ENCODE results near the gene DHH. TPM values are rescaled to one million over a fixed set of nuclear protein-coding genes. Genes with fewer than 3 reads are reported as not detected.

DHH gene
- total RNA-seq, result under 0.01 TPM in 1 of 2 replicates, not detected in the other

DNA sequence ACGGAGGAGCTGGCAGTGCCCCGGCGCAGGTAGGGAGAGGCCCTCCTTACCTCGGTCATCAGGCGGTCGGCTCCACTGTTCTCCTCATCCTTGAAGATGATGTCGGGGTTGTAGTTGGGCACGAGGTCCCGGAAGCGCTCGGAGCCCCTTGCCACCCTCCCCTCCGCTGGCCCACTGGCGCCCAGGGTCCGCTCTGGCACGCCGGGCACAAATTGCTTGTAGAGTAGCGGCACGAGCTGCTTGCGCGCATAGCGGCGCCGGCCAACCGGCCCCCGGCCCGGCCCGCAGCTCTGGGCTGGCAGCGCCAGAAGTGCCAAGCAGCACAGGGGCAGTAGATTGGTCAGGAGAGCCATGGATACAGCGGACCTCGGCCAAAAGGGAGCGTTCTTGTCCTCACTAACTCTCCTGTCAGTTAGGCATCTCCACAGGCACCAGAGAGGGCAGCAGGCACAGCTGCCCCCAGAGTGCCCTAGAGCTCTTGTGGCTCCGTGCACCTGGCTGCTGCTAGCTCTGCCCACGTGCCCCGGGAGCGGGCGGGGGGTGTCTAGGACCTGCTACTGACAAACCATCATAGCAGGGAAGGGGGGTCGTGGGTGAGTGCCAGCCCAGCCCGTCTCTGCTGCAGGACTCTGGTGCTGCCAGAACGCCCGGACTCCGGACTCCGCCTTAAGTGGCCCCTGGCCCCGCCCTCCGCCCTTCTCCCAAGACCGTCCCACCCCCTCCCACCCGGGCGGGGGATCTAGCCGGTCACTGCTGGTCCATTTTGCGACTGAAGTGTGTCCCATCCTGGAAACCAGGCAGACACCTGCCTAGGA is at the start of gene DHH:
Gene DHH (minus strand): TSS at position 642 of the 815 bp plus-strand sequence. CDS start 289 bp downstream, at position 353.

DNA sequence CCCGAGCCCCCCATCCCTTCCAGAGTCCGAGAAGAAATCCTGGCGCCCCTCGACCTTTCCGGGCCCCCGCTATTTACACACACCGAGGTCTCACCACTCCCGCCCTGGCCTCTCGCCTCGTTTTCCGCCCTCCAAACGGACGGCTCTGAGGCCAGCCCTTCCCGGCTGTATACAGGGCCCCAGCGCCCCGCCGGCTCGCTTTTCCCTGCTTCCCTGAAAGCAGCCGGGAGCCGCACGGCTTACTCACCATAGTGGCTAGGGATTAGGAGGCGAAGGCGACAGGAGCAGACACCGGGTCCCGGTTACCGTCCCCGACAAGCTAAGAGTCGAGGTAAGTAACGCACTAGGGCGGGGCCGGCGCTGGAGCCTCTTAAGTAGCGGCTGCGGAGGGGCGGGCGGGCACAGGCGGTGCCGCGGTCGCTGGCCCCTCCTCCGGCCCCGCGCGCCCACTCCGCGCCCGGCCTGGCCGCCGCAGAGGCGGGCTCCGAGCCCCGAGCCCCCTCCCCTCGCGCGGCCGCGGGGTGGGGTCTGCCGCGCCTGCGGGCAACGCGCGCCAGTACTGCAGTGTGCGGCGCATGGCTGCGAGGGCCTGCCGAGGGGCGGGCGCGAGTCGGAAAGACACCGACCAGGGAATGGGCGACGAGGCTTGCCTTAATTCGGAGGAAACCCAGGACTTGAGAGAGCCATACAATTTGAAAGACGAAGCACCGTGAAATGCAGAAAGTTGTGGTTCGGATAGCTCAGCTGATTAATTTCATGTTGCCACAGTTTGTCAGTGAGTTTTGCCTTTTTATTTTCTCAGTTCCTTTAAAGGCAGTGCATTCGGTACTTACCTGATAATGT is 36.7 kb upstream of the DHH start, which contains the start of gene TUBA1B:
Gene TUBA1B (minus strand): TSS at position 345 of the 843 bp plus-strand sequence. CDS start 95 bp downstream, at position 250.

DNA sequence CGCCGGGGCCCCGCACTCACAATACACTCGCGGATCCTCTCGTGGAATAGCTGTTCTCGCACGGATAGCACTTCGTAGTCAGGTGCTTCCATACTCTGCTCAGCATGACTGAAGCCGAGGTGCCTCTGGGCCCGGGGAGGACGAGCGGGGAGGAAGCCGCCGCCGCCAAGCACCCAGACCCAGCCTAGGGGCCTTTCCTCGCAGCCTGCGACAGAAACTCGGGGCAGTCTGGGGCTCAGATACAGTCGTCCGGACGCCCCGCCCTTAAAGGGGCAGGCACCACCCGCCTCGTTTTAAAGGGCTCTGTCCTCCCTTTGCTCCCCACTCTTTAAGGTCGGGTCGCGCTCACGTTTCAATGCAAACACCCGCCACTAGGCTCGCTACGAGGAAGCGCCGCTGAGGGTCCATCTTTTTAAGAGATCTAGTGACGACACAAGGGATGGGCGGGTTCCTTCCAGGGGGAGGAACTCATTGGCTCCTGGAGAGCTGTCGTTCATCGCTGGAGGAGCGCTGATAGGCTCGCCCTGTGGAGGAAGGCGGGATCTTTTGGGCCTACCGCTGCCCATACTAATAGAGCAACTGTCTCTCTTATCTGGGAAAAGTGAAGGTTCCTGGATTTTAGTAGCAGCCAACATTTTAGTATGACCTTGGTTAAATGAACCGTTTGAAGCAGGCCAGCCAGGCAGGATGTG is 16.0 kb upstream of the DHH start, which contains the start of gene LMBR1L:
Gene LMBR1L (minus strand): TSS at position 384 of the 692 bp plus-strand sequence. CDS start 292 bp downstream, at position 92.

DNA sequence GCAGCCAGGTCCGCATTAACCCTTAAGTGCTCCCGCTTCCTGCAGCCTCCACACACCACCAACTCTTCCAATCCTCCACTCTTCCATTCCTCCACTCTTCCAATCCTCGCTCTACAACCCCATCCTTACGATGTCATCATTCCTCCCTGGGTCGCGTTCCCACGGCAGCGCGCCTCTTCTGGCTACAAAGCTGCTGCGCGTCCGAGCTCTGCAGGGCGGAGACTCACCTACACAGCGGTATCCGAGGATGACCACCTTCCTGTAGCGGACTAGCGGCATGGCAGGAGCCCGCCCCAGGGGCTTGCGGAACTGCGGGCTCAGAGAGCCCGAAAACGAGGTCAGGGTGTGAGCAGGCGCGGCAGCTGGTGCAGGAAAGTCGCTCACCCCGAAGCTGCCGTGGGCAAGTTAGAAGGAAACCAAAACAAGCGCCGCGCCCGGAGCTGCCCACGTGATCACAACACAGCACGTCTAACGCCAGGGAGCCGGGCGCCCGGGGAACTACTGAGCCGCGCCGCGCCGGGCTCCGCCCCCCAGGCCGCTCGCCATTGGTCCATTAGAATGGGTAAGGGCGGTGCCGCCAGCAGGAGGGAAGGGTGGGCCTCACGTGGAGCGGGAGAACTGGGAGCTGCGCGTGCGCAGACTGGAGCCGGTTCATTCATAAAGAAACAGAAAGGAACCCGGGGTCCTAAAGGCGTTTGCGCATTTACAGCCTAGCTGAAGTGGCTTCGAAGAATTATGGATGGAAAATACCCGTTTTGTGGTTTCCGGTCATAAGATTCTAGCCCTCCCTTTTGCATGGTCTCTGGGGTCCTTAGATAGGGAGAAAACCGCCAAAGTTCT is 24.9 kb downstream of the DHH start, which contains the start of gene RHEBL1:
Gene RHEBL1 (minus strand): TSS at position 473 of the 840 bp plus-strand sequence. CDS start 194 bp downstream, at position 279.

DNA sequence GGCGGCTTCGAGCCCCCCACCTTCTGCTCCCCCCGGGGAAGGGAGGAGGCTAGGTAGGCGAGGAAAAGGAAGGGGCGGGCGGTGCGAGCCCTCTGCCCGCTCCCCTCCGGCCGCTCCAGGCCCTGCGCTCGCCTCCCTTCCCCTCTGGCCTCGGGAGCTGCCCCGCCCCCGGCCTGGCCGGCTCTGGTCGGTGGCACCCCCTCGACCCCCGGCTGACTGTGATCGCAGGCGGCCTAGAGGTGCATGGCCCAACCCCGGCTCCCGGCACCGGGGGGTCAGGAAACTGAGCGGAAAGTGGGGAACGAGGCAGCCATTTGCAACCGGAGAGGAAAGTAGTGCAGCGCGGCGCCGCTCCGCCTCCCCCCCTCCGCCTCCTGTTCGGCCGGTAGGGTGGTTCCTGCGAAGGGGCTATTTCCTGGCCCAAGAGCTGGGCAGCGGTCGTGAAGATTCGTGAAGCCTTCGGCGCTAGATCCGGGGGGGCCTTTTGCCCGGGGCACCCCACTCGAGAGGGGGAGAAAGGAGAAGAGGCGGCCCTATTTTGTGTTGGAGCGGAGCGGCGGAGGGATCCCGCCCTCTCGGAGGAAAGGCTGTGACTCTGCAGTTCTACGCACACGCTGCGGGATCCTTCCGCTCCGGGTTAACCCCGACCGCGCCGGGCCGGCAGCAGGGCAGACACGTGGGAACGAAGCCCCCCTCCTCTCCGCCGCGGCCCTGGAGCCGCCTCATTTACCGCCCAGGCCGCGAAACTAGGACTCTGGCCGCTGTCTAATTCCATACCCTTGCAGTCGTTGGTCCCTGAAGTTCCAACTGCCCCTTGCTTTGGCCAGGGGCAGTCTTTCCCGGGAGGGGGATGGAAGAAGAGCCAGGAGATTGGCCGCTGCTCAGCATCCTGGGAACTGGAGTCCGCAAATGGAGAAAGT is 34.1 kb downstream of the DHH start, which contains the start of gene KMT2D:
Gene KMT2D (minus strand): TSS at position 558 of the 920 bp plus-strand sequence. CDS start 5,470 bp downstream, outside the sequence.

Small RNA genes lying within 50 kb of the gene (small RNA-seq; reads per million reads assigned to genes)
- gene RF00019, result not detected

Other genes starting within 250 kb of the DHH start
- gene DDX23, start 242.6 kb downstream of the DHH start, total RNA-seq, result 47.3 and 54.2 TPM in 2 replicates
- gene RND1, start 228.9 kb downstream of the DHH start, total RNA-seq, result 0.22 and 0.39 TPM in 2 replicates
- gene FKBP11, start 169.3 kb downstream of the DHH start, total RNA-seq, result 17.4 and 31.5 TPM in 2 replicates
- gene ARF3, start 137.3 kb downstream of the DHH start, total RNA-seq, result 56.8 and 66.7 TPM in 2 replicates
- gene WNT10B, start 123.1 kb downstream of the DHH start, total RNA-seq, result under 0.01 and 0.13 TPM in 2 replicates
- not detected in 2 replicates for gene WNT1, start 116.5 kb downstream of the DHH start, total RNA-seq
- gene DDN, start 95.4 kb downstream of the DHH start, total RNA-seq, result 0.11 and 0.13 TPM in 2 replicates
- gene PRKAG1, start 76.0 kb downstream of the DHH start, total RNA-seq, result 96.9 and 104 TPM in 2 replicates
- gene KMT2D, start 34.0 kb downstream of the DHH start, total RNA-seq, result 24.5 and 25.3 TPM in 2 replicates
- gene RHEBL1, start 24.8 kb downstream of the DHH start, total RNA-seq, result 0.52 and 0.54 TPM in 2 replicates
- 35.1 and 38.4 TPM in 2 replicates for gene LMBR1L, start 16.0 kb upstream of the DHH start, total RNA-seq
- gene TUBA1B, start 36.6 kb upstream of the DHH start, total RNA-seq, result 936 and 956 TPM in 2 replicates
- gene TUBA1A, start 94.3 kb upstream of the DHH start, total RNA-seq, result 516 and 528 TPM in 2 replicates
- 385 and 391 TPM in 2 replicates for gene TUBA1C, start 170.3 kb upstream of the DHH start, total RNA-seq
- gene PRPH, start 200.3 kb upstream of the DHH start, total RNA-seq, result 1.5 and 1.8 TPM in 2 replicates
- gene TROAP, start 228.5 kb upstream of the DHH start, total RNA-seq, result 7.8 and 9.7 TPM in 2 replicates
- 0.13 TPM in 1 of 2 replicates, not detected in the other for gene C1QL4, start 242.4 kb upstream of the DHH start, total RNA-seq